HCT116 (cell line): ENCODE data around the gene SCAI. TPM values are rescaled to one million over a fixed set of nuclear protein-coding genes. Genes with fewer than 3 reads are reported as not detected.

ENCODE experiments used
- ATAC-seq: fragments of 200-7000 bp; cut with Tn5 transposase; 2 replicates; pipeline ENCODE4 v1.9.1; 2020; ENCODE audit warnings: mild to moderate bottlenecking, moderate library complexity
- BruUV-seq: library from RNA; stranded (reverse); fragments of 400-500 nt; replicated peaks from 2 replicates; lab custom pipeline; 2021; lab: Mats Ljungman, UMichigan
- CTCF ChIA-PET: fragments of 300-600 bp; sonication (Branson Sonifier 250); formaldehyde crosslinking; loops from one replicate; lab custom pipeline; 2021; ENCODE audit warnings: antibody characterized with exemption; lab: Charles Lee
- POLR2A ChIA-PET: fragments of 300-600, 350-600 bp; sonication (Branson Sonifier 250); formaldehyde crosslinking; loops from one replicate; lab custom pipeline; 2021; ENCODE audit warnings: antibody characterized with exemption; lab: Charles Lee
- RAD21 ChIA-PET, 2 experiments: fragments of 300-600 bp; sonication (Branson Sonifier 250); formaldehyde crosslinking; loops; one replicate each; lab custom pipeline; 2023; ENCODE audit warnings: low total read pairs in 2 of 2; ENCODE audit not compliant: uncharacterized antibody in 2 of 2, unreplicated experiment in 2 of 2, low non-redundant PET in 1 of 2; lab: Charles Lee
- DNase-seq: peaks from one replicate; pipeline ENCODE4 v3.0.0-alpha.2; 2010; ENCODE audit warnings: low read depth, low spot score
- H2AFZ ChIP-seq: fragments of 200-600 bp; shearing (Covaris generic), sonication (generic); 2 replicates; pipeline ENCODE4 v1.6.1; 2017; ENCODE audit warnings: low read depth, mixed run types, mixed read lengths, antibody characterized with exemption, low read length; ENCODE audit not compliant: poor library complexity, severe bottlenecking
- H3K27ac ChIP-seq: 2 replicates; pipeline ENCODE4 v1.5.1; 2012; ENCODE audit warnings: low read depth, low read length
- H3K27me3 ChIP-seq: fragments of 200-600 bp; sonication (generic); 2 replicates; pipeline ENCODE4 v1.6.1; 2016; ENCODE audit warnings: mixed run types, low read length, mixed read lengths; ENCODE audit not compliant: insufficient read depth
- H3K36me3 ChIP-seq, 2 experiments: fragments of 200-500 bp in 1 of 2; fragments of 200-600 bp in 1 of 2; sonication (Bioruptor generic) in 1 of 2; sonication (generic) in 1 of 2; 2 replicates each; pipeline versions ENCODE4 v1.5.1 to v1.6.1; 2014 to 2016; ENCODE audit warnings: low read length in 2 of 2, inconsistent platforms in 1 of 2, mixed read lengths in 1 of 2, mixed run types in 1 of 2; ENCODE audit not compliant: insufficient read depth in 2 of 2, control insufficient read depth in 1 of 2
- H3K4me1 ChIP-seq, 2 experiments: fragments of 200-600 bp in 1 of 2; sonication (generic) in 1 of 2; 2 replicates each; pipeline versions ENCODE4 v1.5.1 to v1.6.1; 2012 to 2017; ENCODE audit warnings: low read length in 2 of 2, inconsistent platforms in 1 of 2, mild to moderate bottlenecking in 1 of 2, mixed read lengths in 1 of 2, mixed run types in 1 of 2, moderate library complexity in 1 of 2; ENCODE audit not compliant: insufficient read depth in 2 of 2, control insufficient read depth in 1 of 2
- H3K4me2 ChIP-seq: fragments of 200-600 bp; sonication (generic); 2 replicates; pipeline ENCODE4 v1.6.1; 2017; ENCODE audit warnings: mixed run types, low read length, mixed read lengths
- H3K4me3 ChIP-seq, 2 experiments: fragments of 200-600 bp in 1 of 2; sonication (generic) in 1 of 2; replicated peaks in 1 of 2; 2 replicates each; pipeline ENCODE4 v1.5.1; 2011 to 2016; ENCODE audit warnings: low read length in 2 of 2, control low read depth in 1 of 2, low read depth in 1 of 2, mild to moderate bottlenecking in 1 of 2, mixed read lengths in 1 of 2, mixed run types in 1 of 2
- H3K79me2 ChIP-seq: fragments of 200-600 bp; sonication (generic); 2 replicates; pipeline ENCODE4 v1.6.1; 2017; ENCODE audit warnings: mild to moderate bottlenecking, mixed run types, low read length, moderate library complexity, mixed read lengths; ENCODE audit not compliant: insufficient read depth
- H3K9ac ChIP-seq: fragments of 200-600 bp; sonication (generic); 2 replicates; pipeline ENCODE4 v1.6.1; 2016; ENCODE audit warnings: low read length, mixed read lengths
- H3K9me2 ChIP-seq: fragments of 200-600 bp; sonication (generic), shearing (Covaris generic); 2 replicates; pipeline ENCODE4 v1.6.1; 2017; ENCODE audit warnings: mixed run types, mild to moderate bottlenecking, moderate library complexity; ENCODE audit not compliant: insufficient read depth
- H3K9me3 ChIP-seq, 2 experiments: fragments of 200-500 bp in 1 of 2; fragments of 200-600 bp in 1 of 2; sonication (Bioruptor generic) in 1 of 2; sonication (generic) in 1 of 2; 2 replicates each; pipeline ENCODE4 v1.6.1; 2014 to 2017; ENCODE audit warnings: low read length in 2 of 2, mixed read lengths in 2 of 2, inconsistent platforms in 1 of 2, low read depth in 1 of 2, mild to moderate bottlenecking in 1 of 2, mixed run types in 1 of 2, moderate library complexity in 1 of 2; ENCODE audit not compliant: control insufficient read depth in 1 of 2, insufficient read depth in 1 of 2
- H4K20me1 ChIP-seq: fragments of 200-600 bp; sonication (generic), shearing (Covaris generic); 2 replicates; pipeline ENCODE4 v1.6.1; 2017; ENCODE audit warnings: mixed run types, mild to moderate bottlenecking, moderate library complexity; ENCODE audit not compliant: insufficient read depth
- ATF3 ChIP-seq: IDR thresholded peaks from 2 replicates; pipeline ENCODE4 v1.6.1; 2012
- CBX3 ChIP-seq: IDR thresholded peaks from 2 replicates; pipeline ENCODE4 v1.6.1; 2012; ENCODE audit warnings: low read depth
- CEBPB ChIP-seq: IDR thresholded peaks from 2 replicates; pipeline ENCODE4 v1.6.1; 2012; ENCODE audit warnings: low read depth
- CTCF ChIP-seq, 3 experiments: fragments of 200-600 bp in 1 of 3; sonication (generic) in 1 of 3; IDR thresholded peaks in 2 of 3; conservative IDR thresholded peaks in 1 of 3; 2 replicates each; pipeline ENCODE4 v1.5.1; 2012 to 2017; ENCODE audit warnings: low read depth in 2 of 3, low read length in 2 of 3, antibody characterized with exemption in 1 of 3, borderline replicate concordance in 1 of 3, control low read depth in 1 of 3, mild to moderate bottlenecking in 1 of 3, mixed read lengths in 1 of 3, mixed run types in 1 of 3, moderate library complexity in 1 of 3; ENCODE audit not compliant: insufficient read depth in 1 of 3
- EGR1 ChIP-seq: IDR thresholded peaks from 2 replicates; pipeline ENCODE4 v1.6.1; 2012; ENCODE audit warnings: low read depth
- ELF1 ChIP-seq: IDR thresholded peaks from 2 replicates; pipeline ENCODE4 v1.6.1; 2012; ENCODE audit warnings: low read depth, borderline replicate concordance
- EZH2 ChIP-seq: fragments of 200-600 bp; sonication (generic); IDR thresholded peaks from 2 replicates; pipeline ENCODE4 v1.6.1; 2017; ENCODE audit warnings: antibody characterized with exemption, mixed run types
- EZH2phosphoT487 ChIP-seq: fragments of 200-600 bp; IDR thresholded peaks from 2 replicates; pipeline ENCODE4 v1.6.1; 2018; ENCODE audit warnings: antibody characterized with exemption, borderline replicate concordance
- JUND ChIP-seq: IDR thresholded peaks from 2 replicates; pipeline ENCODE4 v1.6.1; 2012
- POLR2A ChIP-seq: IDR thresholded peaks from 2 replicates; pipeline ENCODE4 v1.7.0; 2011; ENCODE audit warnings: borderline replicate concordance; ENCODE audit not compliant: insufficient read depth, insufficient read length; ENCODE audit errors: extremely low read depth
- RAD21 ChIP-seq: IDR thresholded peaks from 2 replicates; pipeline ENCODE4 v1.6.1; 2012; ENCODE audit warnings: low read depth, mild to moderate bottlenecking
- REST ChIP-seq: IDR thresholded peaks from 2 replicates; pipeline ENCODE4 v1.6.1; 2012; ENCODE audit warnings: low read depth
- SIN3A ChIP-seq: IDR thresholded peaks from 2 replicates; pipeline ENCODE4 v1.6.1; 2012; ENCODE audit warnings: low read depth
- SP1 ChIP-seq: IDR thresholded peaks from 2 replicates; pipeline ENCODE4 v1.6.1; 2012; ENCODE audit warnings: low read depth
- TCF7L2 ChIP-seq: IDR thresholded peaks from 2 replicates; pipeline ENCODE4 v1.7.0; 2011; ENCODE audit warnings: borderline replicate concordance, inconsistent platforms; ENCODE audit not compliant: insufficient read depth, insufficient read length; ENCODE audit errors: extremely low read depth
- YY1 ChIP-seq: IDR thresholded peaks from 2 replicates; pipeline ENCODE4 v1.6.1; 2011; ENCODE audit warnings: low read length, low read depth, moderate library complexity, mild to moderate bottlenecking; ENCODE audit not compliant: insufficient replicate concordance; ENCODE audit errors: extremely low read depth
- ZBTB33 ChIP-seq: IDR thresholded peaks from 2 replicates; pipeline ENCODE4 v1.6.1; 2011; ENCODE audit warnings: mild to moderate bottlenecking, low read length, moderate library complexity; ENCODE audit not compliant: insufficient replicate concordance; ENCODE audit errors: extremely low read depth
- ZFX ChIP-seq: fragments of 450-650 bp; IDR thresholded peaks from 2 replicates; pipeline ENCODE4 v1.6.1; 2017
- ZNF274 ChIP-seq: fragments of 200-500 bp; sonication (Bioruptor generic); IDR thresholded peaks from 2 replicates; pipeline ENCODE4 v1.6.1; 2014; ENCODE audit warnings: mild to moderate bottlenecking, low read depth, low read length, inconsistent platforms
- intact Hi-C: fragments of 100-400 bp; cut with micrococcal nuclease; formaldehyde crosslinking; loops from 2 replicates; pipeline ENCODE4 v1.10.0; 2022
- total RNA-seq: library from RNA; stranded (reverse); gene quantifications from one replicate; pipeline ENCODE4 v1.2.1, GENCODE V29; 2021; ENCODE audit not compliant: unreplicated experiment
- TF ChIP-seq, protein P1 (sequence below): IDR thresholded peaks from 2 replicates; pipeline ENCODE4 v1.6.1; 2012

SCAI gene
- total RNA-seq, 1 experiment from 2014 or later, result 14.0 TPM

DNA sequence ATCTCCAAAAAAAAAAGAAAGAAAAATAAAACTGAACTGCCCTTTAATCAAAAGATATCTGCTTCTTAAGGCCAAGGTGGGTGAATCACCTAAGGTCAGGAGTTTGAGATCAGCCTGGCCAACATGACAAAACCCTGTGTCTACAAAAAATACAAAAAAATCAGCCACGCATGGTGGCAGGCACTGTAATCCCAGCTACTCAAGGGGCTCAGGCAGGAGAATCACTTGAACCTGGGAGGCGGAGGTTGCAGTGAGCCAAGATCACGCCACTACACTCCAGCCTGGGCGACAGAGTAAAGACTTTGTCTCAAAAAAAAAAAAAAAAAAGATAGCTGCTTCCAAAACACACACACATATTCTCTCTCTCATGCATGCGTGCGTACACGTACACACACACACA is 17.8 kb downstream of the SCAI start:
- intact Hi-C loops, result no loop called here
- H2AFZ ChIP-seq, result no peak overlapping the region
- H3K36me3 ChIP-seq, result no peaks in the 10 kb centered on the region
- H3K9ac ChIP-seq, result no peak overlapping the region
- TF ChIP-seq CEBPB, result no peak
- TF ChIP-seq JUND, result no peak
- TF ChIP-seq, protein P1, sequence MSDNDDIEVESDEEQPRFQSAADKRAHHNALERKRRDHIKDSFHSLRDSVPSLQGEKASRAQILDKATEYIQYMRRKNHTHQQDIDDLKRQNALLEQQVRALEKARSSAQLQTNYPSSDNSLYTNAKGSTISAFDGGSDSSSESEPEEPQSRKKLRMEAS, result no peak
- no peak for TF ChIP-seq ZBTB33
- TF ChIP-seq EZH2phosphoT487, result no peak
- no peak for TF ChIP-seq TCF7L2
- no peak for TF ChIP-seq POLR2A
- TF ChIP-seq ZFX, result no peak
- no peak for TF ChIP-seq EGR1
- TF ChIP-seq ZNF274, result no peak
- no peak for TF ChIP-seq REST
- TF ChIP-seq SIN3A, result no peak
- TF ChIP-seq SP1, result no peak
- TF ChIP-seq EZH2, result no peak
- no peak for TF ChIP-seq ATF3
- no peak for TF ChIP-seq CBX3
- TF ChIP-seq CTCF (IDR thresholded peaks at IDR 0.05 in 2 of 3, conservative IDR thresholded peaks at IDR 0.05 in 1 of 3; ENCODE audit: borderline replicate concordance in 1 of 3, insufficient read depth in 1 of 3, low read depth in 2 of 3, low read length in 2 of 3), result no peak
- TF ChIP-seq ELF1, result no peak
- no peak for TF ChIP-seq YY1
- TF ChIP-seq RAD21, result no peak
- H3K4me1 ChIP-seq, result peaks cover 0 to 4% of the 10 kb centered on the region in 2 experiments; a peak in 1 of 4 replicates
- DNase-seq, result no peak
- no peaks in the 10 kb centered on the region for H3K27me3 ChIP-seq
- no peak overlapping the region for H3K4me2 ChIP-seq
- RAD21 ChIA-PET, result interaction anchor here in 1 of 2 experiments (0.7 kb wide), 1 partner anchor 55 kb away, joined by 4 read pairs; no protein-coding TSS in a partner anchor
- H3K9me3 ChIP-seq, result no peaks in the 10 kb centered on the region
- H3K79me2 ChIP-seq, result peaks cover 8% of the 10 kb centered on the region; the same call in 1 of the 2 replicates
- H3K27ac ChIP-seq, result no peak overlapping the region
- H3K9me2 ChIP-seq, result no peaks in the 10 kb centered on the region
- H4K20me1 ChIP-seq, result no peaks in the 10 kb centered on the region
- ATAC-seq, result no peak
- POLR2A ChIA-PET, result no interaction called here
- no TSS peak for BruUV-seq
- no peak overlapping the region for H3K4me3 ChIP-seq
- CTCF ChIA-PET, result no interaction called here
